NCI-H69 (cell line): Measurements from ENCODE around the gene NAALADL2.
"Not testable (repeated sequence)": the region's sequence is repeated elsewhere in the genome, so short reads cannot be mapped to it uniquely, and the experiment has no call there.

Source experiments
- DNase-seq: peaks from one replicate; lab custom pipeline; 2025; lab: John Stamatoyannopoulos, UW

Gene NAALADL2

GRCh38 chr3:175370426-175370825, 511.3 kb downstream of the NAALADL2 start:
- DNase-seq = not testable (repeated sequence)

GRCh38 chr3:175371187-175371586, 512.1 kb downstream of the NAALADL2 start:
- DNase-seq = not testable (repeated sequence)

- no peak for DNase-seq
These were observed 515.6 kb downstream of the NAALADL2 start for GRCh38 chr3:175374705-175375104.

- DNase-seq = no peak
These were observed 519.2 kb downstream of the NAALADL2 start for GRCh38 chr3:175378348-175378747.

GRCh38 chr3:175381685-175382084, 522.6 kb downstream of the NAALADL2 start:
- DNase-seq = peak; percentile 60

GRCh38 chr3:175383371-175383770, 524.2 kb downstream of the NAALADL2 start:
- DNase-seq = no peak

GRCh38 chr3:175383813-175384212, 524.7 kb downstream of the NAALADL2 start:
- DNase-seq = no peak

- no peak for DNase-seq
These were observed 525.4 kb downstream of the NAALADL2 start for GRCh38 chr3:175384569-175384968.

GRCh38 chr3:175386630-175387029, 527.5 kb downstream of the NAALADL2 start:
- DNase-seq = no peak

GRCh38 chr3:175389560-175389959, 530.4 kb downstream of the NAALADL2 start:
- peak; percentile 24 for DNase-seq

GRCh38 chr3:175391601-175392000, 532.5 kb downstream of the NAALADL2 start:
- DNase-seq = no peak

- peak; percentile 19 for DNase-seq
These were observed 533.5 kb downstream of the NAALADL2 start for GRCh38 chr3:175392653-175393052.

- no peak for DNase-seq
These were observed 538.2 kb downstream of the NAALADL2 start for GRCh38 chr3:175397372-175397771.

- no peak for DNase-seq
These were observed 539.5 kb downstream of the NAALADL2 start for GRCh38 chr3:175398676-175399075.

- DNase-seq = peak; percentile 24
These were observed 540.2 kb downstream of the NAALADL2 start for GRCh38 chr3:175399156-175399840.

- no peak for DNase-seq
These were observed 544.9 kb downstream of the NAALADL2 start for GRCh38 chr3:175404027-175404426.

GRCh38 chr3:175404621-175405020, 545.5 kb downstream of the NAALADL2 start:
- peak; percentile 13 for DNase-seq

- no peak for DNase-seq
These were observed 551.1 kb downstream of the NAALADL2 start for GRCh38 chr3:175410251-175410650.

GRCh38 chr3:175411405-175411804, 552.3 kb downstream of the NAALADL2 start:
- no peak for DNase-seq

GRCh38 chr3:175411946-175412345, 552.8 kb downstream of the NAALADL2 start:
- DNase-seq = no peak

GRCh38 chr3:175413926-175414325, 554.8 kb downstream of the NAALADL2 start:
- DNase-seq = no peak

- no peak for DNase-seq
These were observed 557.5 kb downstream of the NAALADL2 start for GRCh38 chr3:175416600-175416999.

- no peak for DNase-seq
These were observed 558.3 kb downstream of the NAALADL2 start for GRCh38 chr3:175417426-175417825.

- DNase-seq = no peak
These were observed 562.8 kb downstream of the NAALADL2 start for GRCh38 chr3:175421902-175422301.
